HTERT RPE-1 (cell line): Measurements from ENCODE around the gene PCDH8.

Experiments
- in situ Hi-C: fragments of 300-500 bp; cut with MboI; formaldehyde crosslinking; loops from 4 replicates; pipeline ENCODE4 v1.14.3; 2020; ENCODE audit warnings: low sequenced_read_pairs

The PCDH8 gene

GRCh38 chr13:52815330-52815729 is 33.1 kb downstream of the PCDH8 start:
- in situ Hi-C loops = no loop called here

DNA sequence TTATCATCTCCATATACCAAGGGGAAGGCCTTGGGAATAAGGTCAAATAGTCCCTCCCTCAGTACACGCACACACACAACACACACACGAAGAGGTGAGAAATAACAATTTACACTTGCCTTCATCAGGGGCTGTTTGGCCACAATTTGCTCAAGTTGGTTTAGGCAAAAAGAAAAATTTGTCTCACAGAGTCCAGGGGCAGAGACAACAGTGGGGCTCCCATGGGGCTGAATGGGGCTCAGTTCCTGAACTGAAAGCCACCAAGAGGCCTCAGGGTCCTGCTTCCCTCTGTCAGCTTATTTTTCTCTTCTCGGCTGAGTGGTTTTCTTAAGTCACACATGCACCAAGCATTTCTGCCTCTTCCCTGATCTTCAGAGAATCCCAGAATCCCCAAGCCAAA is 35.5 kb downstream of the PCDH8 start:
- in situ Hi-C loops = no loop called here

DNA sequence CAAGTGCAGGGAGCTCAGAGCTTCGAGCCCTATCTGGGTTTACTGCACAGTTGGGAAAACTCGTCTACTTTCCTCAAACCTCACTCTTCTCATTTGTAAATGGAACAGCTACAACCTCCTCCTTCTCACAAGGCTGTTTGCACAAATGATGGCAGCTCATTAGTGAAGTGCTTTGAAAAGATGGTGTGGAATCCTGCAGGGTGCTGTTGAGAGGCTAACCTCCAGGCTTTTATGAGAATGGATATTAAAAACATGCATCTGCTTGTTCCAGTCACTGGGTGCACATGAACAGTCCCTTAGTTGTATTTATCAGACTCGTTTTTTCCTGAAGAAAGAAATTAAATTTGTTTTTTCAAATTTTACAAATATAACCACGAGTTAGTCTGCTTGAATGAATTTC is 36.6 kb downstream of the PCDH8 start:
- in situ Hi-C loops = no loop called here

DNA sequence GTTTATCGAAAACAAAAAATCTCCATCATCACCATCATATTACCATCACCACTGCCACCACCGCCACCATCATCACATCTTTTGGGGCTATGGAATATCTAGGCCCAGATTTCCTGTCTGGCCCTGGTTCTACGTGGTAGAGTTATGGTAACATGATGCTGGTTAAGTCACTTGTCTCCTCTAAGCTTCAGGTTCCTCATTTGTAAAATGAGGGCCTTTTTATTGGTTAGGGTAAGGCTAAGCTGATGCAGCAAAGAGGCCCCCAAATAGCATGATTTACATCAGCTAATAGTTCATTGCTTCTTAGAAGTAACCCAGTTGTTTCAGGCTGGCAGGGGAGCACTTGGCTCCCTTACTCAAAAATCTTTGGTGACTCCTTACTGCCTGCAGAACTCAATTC is 37.9 kb downstream of the PCDH8 start:
- in situ Hi-C loops = no loop called here

DNA sequence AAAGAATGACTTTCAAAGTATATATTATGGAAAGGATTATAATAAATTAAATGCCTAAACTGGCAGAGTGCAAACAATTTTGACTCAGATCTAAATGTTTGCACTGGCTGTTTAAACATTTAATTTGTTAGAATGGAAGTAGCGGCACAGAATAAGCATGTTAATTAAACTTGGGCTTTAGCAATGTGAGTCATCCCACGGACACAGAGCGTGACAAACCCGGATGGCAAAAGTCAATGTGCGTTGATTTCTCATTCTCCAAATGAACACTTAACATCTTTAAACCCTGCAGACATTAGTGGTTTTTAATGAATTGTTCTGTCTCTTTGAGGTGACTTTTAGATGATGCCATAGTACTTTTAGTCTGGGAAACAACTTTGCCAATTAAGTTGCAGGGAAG is 38.4 kb downstream of the PCDH8 start:
- in situ Hi-C loops = no loop called here

GRCh38 chr13:52809310-52809769 is 39.1 kb downstream of the PCDH8 start:
- in situ Hi-C loops = no loop called here

GRCh38 chr13:52808842-52809219 is 39.6 kb downstream of the PCDH8 start:
- in situ Hi-C loops = no loop called here

DNA sequence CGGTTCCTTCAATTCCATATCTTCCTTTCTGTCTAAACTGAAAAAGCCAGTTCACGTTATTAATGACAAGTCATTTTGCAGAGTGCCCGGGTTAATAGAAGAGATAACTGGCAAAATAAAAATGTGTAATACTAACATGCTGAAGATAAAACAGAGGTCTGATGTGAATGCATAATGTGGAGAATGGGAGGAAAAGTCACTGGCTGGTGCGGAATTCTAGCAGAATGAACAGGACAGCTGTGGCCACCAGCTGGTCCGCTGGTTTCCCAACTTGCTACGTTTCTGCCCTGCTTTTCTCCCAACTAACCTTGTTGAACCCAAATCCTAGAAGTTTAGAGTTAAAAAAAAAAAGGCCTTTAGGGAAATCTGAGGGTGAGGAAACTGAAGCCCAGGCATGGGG is 42.4 kb downstream of the PCDH8 start:
- in situ Hi-C loops = no loop called here

GRCh38 chr13:52804202-52804641 is 44.2 kb downstream of the PCDH8 start:
- in situ Hi-C loops = no loop called here

DNA sequence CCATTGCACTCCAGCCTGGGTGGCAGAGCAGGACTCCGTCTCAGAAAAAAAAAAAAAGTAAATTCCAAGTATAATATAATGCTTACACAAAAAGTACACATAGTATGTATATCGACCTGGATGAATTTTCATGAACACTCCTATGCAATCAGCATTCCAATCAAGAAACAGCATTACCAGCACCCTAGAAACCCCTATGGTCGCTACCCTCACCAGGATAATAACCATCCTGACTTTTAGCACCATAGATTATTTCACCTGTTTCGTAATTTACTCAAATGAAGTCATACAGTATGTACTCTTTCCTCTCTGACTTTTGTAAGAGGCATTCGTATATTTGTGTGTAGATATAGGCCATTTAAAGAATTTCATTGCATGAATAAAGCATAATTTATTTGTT is 47.6 kb downstream of the PCDH8 start:
- in situ Hi-C loops = no loop called here

- in situ Hi-C loops = no loop called here
These were observed 49.5 kb downstream of the PCDH8 start for GRCh38 chr13:52798770-52799430.

GRCh38 chr13:52797176-52797575 is 51.3 kb downstream of the PCDH8 start:
- in situ Hi-C loops = no loop called here

GRCh38 chr13:52794589-52794988 is 53.9 kb downstream of the PCDH8 start:
- in situ Hi-C loops = no loop called here

DNA sequence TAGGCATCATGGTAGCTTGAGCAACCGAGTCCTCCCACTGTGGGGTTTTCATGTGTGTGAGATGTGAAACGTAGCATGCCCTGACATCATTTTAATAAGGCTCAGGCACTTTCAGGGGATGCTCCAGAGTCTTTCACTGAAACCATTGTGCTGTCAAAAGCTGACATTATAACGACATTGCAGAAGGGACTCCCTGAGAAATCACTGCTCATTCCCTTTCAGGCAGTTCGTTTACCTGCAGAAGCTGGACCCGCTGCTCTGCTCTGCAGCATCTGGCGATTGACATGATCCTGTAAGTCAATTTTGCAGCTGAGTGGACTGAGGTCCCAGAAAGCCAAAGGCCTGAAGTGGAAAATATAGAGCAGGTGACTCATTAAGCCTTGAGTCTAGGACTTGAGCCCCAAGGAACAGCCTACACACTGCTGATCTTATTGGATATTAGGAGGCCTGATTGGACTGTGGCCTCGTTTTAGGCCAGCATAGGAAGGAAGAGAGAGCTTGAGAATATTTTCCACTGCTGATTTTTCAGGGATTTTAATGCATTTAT is 54.9 kb downstream of the PCDH8 start:
- in situ Hi-C loops = no loop called here
